IPS DF 19.7 (cell line): Measurements from ENCODE around the gene PBOV1.
A peak's percentile ranks its signal among the peaks of the same experiment; 100 is the strongest.
"Not testable (repeated sequence)": the region's sequence is repeated elsewhere in the genome, so short reads cannot be mapped to it uniquely, and the experiment has no call there.

Experiments
- DNase-seq: peaks from one replicate; pipeline ENCODE4 v3.0.0-alpha.2; 2013; ENCODE audit warnings: low read depth, low spot score

PBOV1 gene

GRCh38 chr6:138238368-138238767 is 20.1 kb upstream of the PBOV1 start:
- no peak for DNase-seq

GRCh38 chr6:138237463-138237862 is 19.2 kb upstream of the PBOV1 start:
- peak; percentile 7 for DNase-seq

GRCh38 chr6:138235693-138236092 is 17.4 kb upstream of the PBOV1 start:
- no peak for DNase-seq

GRCh38 chr6:138235205-138235604 is 16.9 kb upstream of the PBOV1 start:
- no peak for DNase-seq

- no peak for DNase-seq
Measured at GRCh38 chr6:138234363-138234762, 16.1 kb upstream of the PBOV1 start.

GRCh38 chr6:138231381-138231886 is 13.1 kb upstream of the PBOV1 start:
- DNase-seq: no peak

GRCh38 chr6:138230759-138231380 is 12.6 kb upstream of the PBOV1 start:
- DNase-seq: no peak

- DNase-seq: no peak
Measured at GRCh38 chr6:138230221-138230620, 11.9 kb upstream of the PBOV1 start.

- no peak for DNase-seq
Measured at GRCh38 chr6:138229663-138230179, 11.4 kb upstream of the PBOV1 start.

GRCh38 chr6:138229072-138229471 is 10.8 kb upstream of the PBOV1 start:
- no peak for DNase-seq

- no peak for DNase-seq
Measured at GRCh38 chr6:138227316-138227781, 9.1 kb upstream of the PBOV1 start.

GRCh38 chr6:138226700-138227315 is 8.5 kb upstream of the PBOV1 start:
- DNase-seq: no peak

GRCh38 chr6:138225953-138226352 is 7.7 kb upstream of the PBOV1 start:
- DNase-seq: no peak

GRCh38 chr6:138222901-138223546 is 4.7 kb upstream of the PBOV1 start:
- DNase-seq: no peak

- DNase-seq: no peak
Measured at GRCh38 chr6:138219901-138220300, 1.6 kb upstream of the PBOV1 start.

GRCh38 chr6:138219398-138219797 is 1.1 kb upstream of the PBOV1 start:
- DNase-seq: no peak

- DNase-seq: no peak
Measured at GRCh38 chr6:138215093-138215782, 3.1 kb downstream of the PBOV1 start.

- not testable (repeated sequence) for DNase-seq
Measured at GRCh38 chr6:138212530-138212929, 5.8 kb downstream of the PBOV1 start.

GRCh38 chr6:138211601-138212000 is 6.7 kb downstream of the PBOV1 start:
- DNase-seq: no peak

GRCh38 chr6:138211048-138211581 is 7.2 kb downstream of the PBOV1 start:
- no peak for DNase-seq

- no peak for DNase-seq
Measured at GRCh38 chr6:138206862-138207261, 11.4 kb downstream of the PBOV1 start.
